OCI-LY3 (cell line): Measurements from ENCODE around the gene FPGS.

Experiments used
- CTCF ChIP-seq: fragments of 200-600, 300-600 bp; sonication (generic); IDR thresholded peaks from 2 replicates; pipeline ENCODE4 v1.5.1; 2014; ENCODE audit warnings: antibody characterized with exemption, low read length, low read depth
- EZH2phosphoT487 ChIP-seq: fragments of 200-600 bp; shearing (Covaris generic); IDR thresholded peaks from 2 replicates; pipeline ENCODE4 v1.6.1; 2018; ENCODE audit warnings: antibody characterized with exemption, mixed run types, low read depth

- no peak for TF ChIP-seq CTCF
- no peak for TF ChIP-seq EZH2phosphoT487
Measured at GRCh38 chr9:127778280-127779135, 24.2 kb upstream of the FPGS start, which contains the start of gene SH2D3C.
